Vagina (tissue), 2 donors: ENCODE results near the gene SPNS3.

Experiments used
- POLR2A ChIP-seq, 2 donors: fragments of 450-650 bp; IDR thresholded peaks; one replicate each; pipeline ENCODE4 v1.6.1; 2017; ENCODE audit warnings: antibody characterized with exemption in 2 of 2, mild to moderate bottlenecking in 2 of 2, moderate library complexity in 2 of 2
- TF ChIP-seq, protein P1 (sequence below), 3 experiments: fragments of 450-650 bp in 2 of 3; fragments of 200-600 bp in 1 of 3; sonication (generic) in 1 of 3; IDR thresholded peaks; one replicate each; pipeline ENCODE4 v1.5.1; 2017 to 2019; ENCODE audit warnings: antibody characterized with exemption in 3 of 3, mild to moderate bottlenecking in 2 of 3, moderate library complexity in 2 of 3

DNA sequence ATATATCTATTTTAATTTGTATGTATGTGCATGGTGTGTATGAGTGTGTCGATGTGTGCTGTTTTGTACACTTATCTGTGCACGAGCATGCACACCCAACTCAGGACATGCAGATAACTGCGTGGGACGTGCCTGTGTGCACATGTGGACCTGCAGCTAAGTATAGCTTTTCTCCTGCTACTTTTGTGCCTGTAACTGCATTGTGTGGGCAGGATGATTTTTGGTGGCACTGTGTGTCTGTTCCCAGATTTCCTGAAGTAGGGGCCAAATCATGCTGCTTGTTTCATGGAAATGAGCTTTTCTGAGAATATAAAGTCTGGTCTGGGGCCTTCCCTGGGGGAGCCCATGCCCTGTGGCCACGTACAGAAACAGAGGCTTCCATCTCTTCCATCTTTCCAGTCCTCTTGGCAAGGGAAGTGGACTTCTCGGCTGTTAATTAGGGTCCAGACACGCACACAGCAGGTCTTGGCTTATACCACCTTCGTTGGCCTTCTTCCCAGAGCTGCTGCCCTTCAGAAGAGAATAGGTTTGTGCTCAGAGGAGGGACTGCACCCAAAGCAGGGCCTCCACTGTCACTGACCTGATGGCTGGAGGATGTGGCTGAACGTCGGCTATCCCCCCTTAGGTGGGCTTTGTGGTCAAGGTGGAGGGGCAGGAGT lies 30.2 kb downstream of the SPNS3 start:
- no peak for TF ChIP-seq POLR2A (IDR thresholded peaks at IDR 0.05)
- TF ChIP-seq, protein P1, sequence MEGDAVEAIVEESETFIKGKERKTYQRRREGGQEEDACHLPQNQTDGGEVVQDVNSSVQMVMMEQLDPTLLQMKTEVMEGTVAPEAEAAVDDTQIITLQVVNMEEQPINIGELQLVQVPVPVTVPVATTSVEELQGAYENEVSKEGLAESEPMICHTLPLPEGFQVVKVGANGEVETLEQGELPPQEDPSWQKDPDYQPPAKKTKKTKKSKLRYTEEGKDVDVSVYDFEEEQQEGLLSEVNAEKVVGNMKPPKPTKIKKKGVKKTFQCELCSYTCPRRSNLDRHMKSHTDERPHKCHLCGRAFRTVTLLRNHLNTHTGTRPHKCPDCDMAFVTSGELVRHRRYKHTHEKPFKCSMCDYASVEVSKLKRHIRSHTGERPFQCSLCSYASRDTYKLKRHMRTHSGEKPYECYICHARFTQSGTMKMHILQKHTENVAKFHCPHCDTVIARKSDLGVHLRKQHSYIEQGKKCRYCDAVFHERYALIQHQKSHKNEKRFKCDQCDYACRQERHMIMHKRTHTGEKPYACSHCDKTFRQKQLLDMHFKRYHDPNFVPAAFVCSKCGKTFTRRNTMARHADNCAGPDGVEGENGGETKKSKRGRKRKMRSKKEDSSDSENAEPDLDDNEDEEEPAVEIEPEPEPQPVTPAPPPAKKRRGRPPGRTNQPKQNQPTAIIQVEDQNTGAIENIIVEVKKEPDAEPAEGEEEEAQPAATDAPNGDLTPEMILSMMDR (IDR thresholded peaks at IDR 0.05) = no peak
